Esophagus squamous epithelium (tissue), 5 donors: ENCODE measurements around the gene GALR2. TPM values are rescaled to one million over a fixed set of nuclear protein-coding genes. Genes with fewer than 3 reads are reported as not detected.

Experiments used
- DNase-seq: peaks from one replicate; lab custom pipeline; 2025; lab: John Stamatoyannopoulos, UW
- H3K27ac ChIP-seq, 4 donors: fragments of 200-600 bp; sonication (generic); one replicate each; pipeline ENCODE4 v1.5.1; 2016 to 2019; ENCODE audit warnings: mild to moderate bottlenecking in 1 of 4
- H3K27me3 ChIP-seq, 4 donors: fragments of 200-600 bp; sonication (generic); 1 replicate in 3 of 4; 2 replicates in 1 of 4; pipeline versions ENCODE4 v1.5.1 to v1.6.0; 2017 to 2021; ENCODE audit warnings: antibody characterized with exemption in 1 of 4
- H3K36me3 ChIP-seq, 3 donors: fragments of 200-600 bp; sonication (generic); one replicate each; pipeline ENCODE4 v1.5.1; 2016 to 2019
- H3K4me1 ChIP-seq, 3 donors: fragments of 200-600 bp; sonication (generic); one replicate each; pipeline ENCODE4 v1.5.1; 2017 to 2019
- H3K4me3 ChIP-seq, 4 donors: fragments of 200-600 bp; sonication (generic); 1 replicate in 3 of 4; 2 replicates in 1 of 4; pipeline ENCODE4 v1.5.1; 2016 to 2019; ENCODE audit warnings: mild to moderate bottlenecking in 2 of 4, moderate library complexity in 1 of 4
- H3K9me3 ChIP-seq, 3 donors: fragments of 200-600 bp; sonication (generic); one replicate each; pipeline ENCODE4 v1.5.1; 2016 to 2019
- POLR2A ChIP-seq, 4 donors: fragments of 450-650 bp; IDR thresholded peaks; one replicate each; pipeline ENCODE4 v1.6.1; 2017; ENCODE audit warnings: antibody characterized with exemption in 4 of 4, mild to moderate bottlenecking in 4 of 4, moderate library complexity in 3 of 4
- WGBS, 2 donors: methylation state at CpG; one replicate each; pipeline ENCODE4 v1.1.5; 2018; 5-methylcytosine and 5-hydroxymethylcytosine counted together
- intact Hi-C: fragments of 100-400 bp; cut with DNase I; formaldehyde crosslinking; loops from one replicate; pipeline ENCODE4 v1.15.0; 2022
- total RNA-seq, 4 donors: library from RNA; depleted of rRNA; stranded (reverse); fragments of >200 nt; gene quantifications; one replicate each; pipeline ENCODE4 v1.1.0, GENCODE V29; 2016
- TF ChIP-seq, protein P1 (sequence below), 6 experiments: fragments of 450-650 bp in 4 of 6; fragments of 200-600 bp in 2 of 6; sonication (generic) in 2 of 6; IDR thresholded peaks; one replicate each; pipeline ENCODE4 v1.5.1; 2016 to 2019; ENCODE audit warnings: antibody characterized with exemption in 6 of 6, mild to moderate bottlenecking in 4 of 6, moderate library complexity in 4 of 6
- donor health status: DM: yes; HTN: yes; CAD: no.

Gene GALR2
- total RNA-seq, 4 donors from 2014 or later, result 0.32 to 1.6 (median 0.44) TPM; not detected in 1

DNA sequence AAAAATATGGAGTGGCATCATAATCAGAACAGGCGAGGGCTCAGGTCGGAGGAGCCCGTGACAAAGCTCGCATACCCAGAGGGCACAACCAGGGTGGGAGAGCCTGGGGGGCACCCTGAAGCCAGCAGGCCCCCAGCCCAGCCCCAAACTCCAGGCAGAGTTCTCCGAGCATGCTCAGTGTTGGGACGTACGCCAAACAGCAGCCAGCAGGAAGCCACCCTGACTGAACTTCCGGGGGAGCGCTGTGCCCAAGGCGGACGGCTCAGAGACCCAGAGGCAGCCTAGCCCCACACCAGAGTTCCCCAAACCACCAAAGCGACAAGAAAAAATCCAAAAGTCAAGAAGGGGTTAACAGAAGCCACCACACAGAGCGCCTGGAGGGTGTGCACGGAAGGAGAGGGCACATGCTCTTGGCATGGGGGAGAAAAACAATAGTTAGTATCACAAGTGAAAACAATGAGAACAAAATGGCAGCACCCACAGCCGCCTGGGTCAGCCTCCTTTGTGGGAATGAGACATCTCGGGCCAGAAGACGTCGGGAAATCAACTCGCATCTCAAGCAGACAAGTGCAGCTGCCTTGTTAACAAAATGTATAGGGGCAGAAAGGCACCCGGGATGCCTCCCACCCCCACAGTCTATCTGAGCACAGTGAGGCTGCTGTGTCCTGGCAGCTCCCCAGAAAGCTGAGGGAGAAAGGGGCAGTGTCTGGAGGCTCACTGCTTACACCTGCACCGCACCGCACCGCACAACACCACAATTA, 17.1 kb downstream of the GALR2 start:
- WGBS, 2 donors, result 68 to 78% methylated on average over 12 to 18 of the region's 23 CpGs
- H3K4me3 ChIP-seq, result no peak overlapping the region
- DNase-seq, result no peak
- peaks cover 0 to 26% (median 0%) of the 10 kb centered on the region in 3 donors for H3K4me1 ChIP-seq
- TF ChIP-seq, protein P1, sequence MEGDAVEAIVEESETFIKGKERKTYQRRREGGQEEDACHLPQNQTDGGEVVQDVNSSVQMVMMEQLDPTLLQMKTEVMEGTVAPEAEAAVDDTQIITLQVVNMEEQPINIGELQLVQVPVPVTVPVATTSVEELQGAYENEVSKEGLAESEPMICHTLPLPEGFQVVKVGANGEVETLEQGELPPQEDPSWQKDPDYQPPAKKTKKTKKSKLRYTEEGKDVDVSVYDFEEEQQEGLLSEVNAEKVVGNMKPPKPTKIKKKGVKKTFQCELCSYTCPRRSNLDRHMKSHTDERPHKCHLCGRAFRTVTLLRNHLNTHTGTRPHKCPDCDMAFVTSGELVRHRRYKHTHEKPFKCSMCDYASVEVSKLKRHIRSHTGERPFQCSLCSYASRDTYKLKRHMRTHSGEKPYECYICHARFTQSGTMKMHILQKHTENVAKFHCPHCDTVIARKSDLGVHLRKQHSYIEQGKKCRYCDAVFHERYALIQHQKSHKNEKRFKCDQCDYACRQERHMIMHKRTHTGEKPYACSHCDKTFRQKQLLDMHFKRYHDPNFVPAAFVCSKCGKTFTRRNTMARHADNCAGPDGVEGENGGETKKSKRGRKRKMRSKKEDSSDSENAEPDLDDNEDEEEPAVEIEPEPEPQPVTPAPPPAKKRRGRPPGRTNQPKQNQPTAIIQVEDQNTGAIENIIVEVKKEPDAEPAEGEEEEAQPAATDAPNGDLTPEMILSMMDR (IDR thresholded peaks at IDR 0.05), result no peak
- TF ChIP-seq POLR2A (IDR thresholded peaks at IDR 0.05), result no peak
- H3K27ac ChIP-seq, result no peak overlapping the region
- H3K36me3 ChIP-seq, result peaks cover 52 to 99% (median 57%) of the 10 kb centered on the region in 3 donors
- H3K9me3 ChIP-seq, result no peaks in the 10 kb centered on the region
- no peaks in the 10 kb centered on the region for H3K27me3 ChIP-seq
- intact Hi-C loops, result no loop called here

DNA sequence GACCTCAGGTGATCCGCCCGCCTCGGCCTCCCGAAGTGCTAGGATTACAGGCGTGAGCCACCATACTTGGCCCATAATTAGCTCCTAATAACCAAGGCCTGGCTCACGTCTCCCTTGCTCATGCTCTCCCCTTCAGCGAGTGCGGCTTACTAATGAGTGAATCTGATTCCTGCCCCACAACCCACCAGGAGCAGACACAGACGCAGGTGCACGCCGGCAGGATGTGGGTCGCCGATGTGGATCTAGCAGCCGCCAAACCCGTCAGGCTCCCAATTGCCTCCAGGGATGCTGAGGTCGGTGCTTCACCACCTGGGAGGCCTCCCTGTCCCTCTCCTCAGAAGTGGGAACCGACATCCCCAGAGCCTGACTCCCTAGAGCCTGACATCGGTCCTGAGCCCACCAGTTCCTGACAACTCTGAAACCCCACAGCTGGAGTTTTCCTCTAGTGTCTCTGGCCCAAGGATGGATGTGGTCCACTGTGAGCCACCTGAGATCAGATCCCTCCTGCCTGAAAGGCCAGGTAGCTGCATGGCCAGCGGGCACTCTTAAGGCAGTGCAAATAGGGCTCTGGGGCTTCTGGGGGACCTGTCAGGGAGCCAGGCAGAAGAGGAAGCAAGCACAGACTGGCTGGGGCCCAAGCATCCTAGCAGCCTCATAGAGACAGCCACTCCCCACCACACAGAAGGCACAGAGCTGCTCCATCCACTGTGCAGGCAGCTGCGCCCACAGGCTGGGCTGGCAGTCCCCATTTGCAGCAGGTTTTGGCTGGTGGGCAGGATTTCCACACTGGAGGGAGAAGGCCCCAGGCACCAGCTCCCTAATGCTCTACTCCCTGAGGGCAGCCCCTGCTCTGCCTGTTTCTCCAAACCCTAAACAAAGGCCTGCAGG, 18.2 kb downstream of the GALR2 start:
- Histone ChIP-seq H3K9me3 (no peaks in the 10 kb centered on the region), H3K4me1 (peaks cover 0 to 26% (median 0%) of the 10 kb centered on the region in 3 donors), H3K4me3 (no peak overlapping the region), H3K27me3 (no peaks in the 10 kb centered on the region), H3K36me3 (peaks cover 44 to 99% (median 63%) of the 10 kb centered on the region in 3 donors), H3K27ac (no peak overlapping the region)
- intact Hi-C loops, result no loop called here
- 93 to 98% methylated on average over 6 to 9 of the region's 20 CpGs for WGBS, 2 donors
- no peak for DNase-seq
- TF ChIP-seq POLR2A (IDR thresholded peaks at IDR 0.05), result no peak
- TF ChIP-seq, protein P1 (IDR thresholded peaks at IDR 0.05), result no peak

- intact Hi-C loops, result no loop called here
Observed at GRCh38 chr17:76094046-76094445, 19.5 kb downstream of the GALR2 start.

GRCh38 chr17:76095943-76096342, 21.4 kb downstream of the GALR2 start:
- TF ChIP-seq POLR2A (IDR thresholded peaks at IDR 0.05), result no peak
- TF ChIP-seq, protein P1 (IDR thresholded peaks at IDR 0.05), result no peak
- no peaks in the 10 kb centered on the region for H3K9me3 ChIP-seq
- no peaks in the 10 kb centered on the region for H3K27me3 ChIP-seq
- intact Hi-C loops, result no loop called here
- H3K27ac ChIP-seq, result no peak overlapping the region
- peaks cover 0 to 19% (median 0%) of the 10 kb centered on the region in 3 donors for H3K4me1 ChIP-seq
- H3K36me3 ChIP-seq, result peaks cover 25 to 99% (median 50%) of the 10 kb centered on the region in 3 donors
- DNase-seq, result no peak
- no peak overlapping the region for H3K4me3 ChIP-seq
- 85 to 100% methylated on average over 2 to 12 of the region's 13 CpGs for WGBS, 2 donors

More at GRCh38 chr17:76094046-76094445, 19.5 kb downstream of the GALR2 start:
- no peaks in the 10 kb centered on the region for H3K9me3 ChIP-seq
- WGBS, 2 donors, result 81 to 100% methylated on average over 1 to 8 of the region's 11 CpGs
- H3K27me3 ChIP-seq, result no peaks in the 10 kb centered on the region
- peaks cover 0 to 26% (median 0%) of the 10 kb centered on the region in 3 donors for H3K4me1 ChIP-seq
- DNase-seq, result no peak
- H3K4me3 ChIP-seq, result no peak overlapping the region
- H3K36me3 ChIP-seq, result peaks cover 33 to 99% (median 56%) of the 10 kb centered on the region in 3 donors
- H3K27ac ChIP-seq, result no peak overlapping the region
- TF ChIP-seq POLR2A (IDR thresholded peaks at IDR 0.05), result no peak
- TF ChIP-seq, protein P1 (IDR thresholded peaks at IDR 0.05), result no peak
